Measurements from ENCODE around the gene RPS3. TPM values are rescaled to one million over a fixed set of nuclear protein-coding genes. Genes with fewer than 3 reads are reported as not detected.

Gene RPS3
- polyA plus RNA-seq, 1 of the 3 experiments (the other 2 are of a cell fraction) = 4,540 TPM

GRCh38 chr11:75424396-75424795 is 25.1 kb downstream of the RPS3 start:
- Histone ChIP-seq H2AFZ (ENCODE audit: low read depth) (no peak overlapping the region), H3K27ac (ENCODE audit: low read depth in 2 of 2, low read length in 1 of 2) (no peak overlapping the region), H3F3A (replicated peaks; ENCODE audit: insufficient read depth) (peaks cover 14% of the 10 kb centered on the region), H3K27me3 (ENCODE audit: insufficient read depth) (no peaks in the 10 kb centered on the region), H3K4me1 (ENCODE audit: control insufficient read depth in 1 of 2, insufficient read depth in 2 of 2, low read depth in 1 of 2, low read length in 1 of 2) (peaks cover 0 to 29% of the 10 kb centered on the region in 2 experiments; a peak in 2 of 4 replicates), H3K36me3 (replicated peaks in 1 of 2; ENCODE audit: control insufficient read depth in 1 of 2, insufficient read depth in 2 of 2, low read length in 1 of 2) (peaks cover 6 to 11% of the 10 kb centered on the region in 2 experiments), H3K9ac (no peak overlapping the region), H4K20me1 (ENCODE audit: insufficient read depth) (no peaks in the 10 kb centered on the region), H3K79me2 (ENCODE audit: insufficient read depth) (peaks cover 7% of the 10 kb centered on the region; the same call in 1 of the 2 replicates), H3K4me3 (ENCODE audit: low read depth in 2 of 2, low read length in 1 of 2) (no peak overlapping the region), H3K4me2 (no peak overlapping the region), H3K9me3 (no peaks in the 10 kb centered on the region), H3K9me2 (no peaks in the 10 kb centered on the region)
- no peak for DNase-seq
- ChIA-PET CTCF (interaction anchor here (1.2 to 2.1 kb wide), 6 partner anchors 8 to 109 kb away, joined by 3 to 8 read pairs (median 4); no protein-coding TSS in a partner anchor), POLR2A (no interaction called here)
- TF ChIP-seq ZBTB33 (IDR thresholded peaks at IDR 0.05; ENCODE audit: borderline replicate concordance, low read depth) (no peak), POLR2AphosphoS5 (IDR thresholded peaks at IDR 0.05; ENCODE audit: low read depth, low read length) (no peak), USF1 (IDR thresholded peaks at IDR 0.05; ENCODE audit: borderline replicate concordance, low read depth) (no peak), REST (IDR thresholded peaks at IDR 0.05; ENCODE audit: low read depth, low read length) (no peak), NRF1 (IDR thresholded peaks at IDR 0.05; ENCODE audit: low read depth, low read length) (no peak), USF2 (IDR thresholded peaks at IDR 0.05; ENCODE audit: borderline replicate concordance, low read depth, low read length) (no peak), EP300 (IDR thresholded peaks at IDR 0.05; ENCODE audit: borderline replicate concordance in 1 of 2, low read depth in 1 of 2, low read length in 1 of 2) (no peak), PBX3 (IDR thresholded peaks at IDR 0.05) (no peak), SIN3A (IDR thresholded peaks at IDR 0.05; ENCODE audit: borderline replicate concordance, low read depth, low read length) (no peak), MXI1 (IDR thresholded peaks at IDR 0.05; ENCODE audit: low read depth, low read length) (no peak), CTCF (IDR thresholded peaks at IDR 0.05) (no peak), NFIC (IDR thresholded peaks at IDR 0.05; ENCODE audit: borderline replicate concordance) (no peak), IRF3 (IDR thresholded peaks at IDR 0.05; ENCODE audit: low read depth, low read length) (no peak)
- 100% methylated on average over 1 of the region's 1 CpG for WGBS (ENCODE audit: low lambda C conversion rate)
